ENCODE results near the gene CYP46A1.

The CYP46A1 gene

DNA sequence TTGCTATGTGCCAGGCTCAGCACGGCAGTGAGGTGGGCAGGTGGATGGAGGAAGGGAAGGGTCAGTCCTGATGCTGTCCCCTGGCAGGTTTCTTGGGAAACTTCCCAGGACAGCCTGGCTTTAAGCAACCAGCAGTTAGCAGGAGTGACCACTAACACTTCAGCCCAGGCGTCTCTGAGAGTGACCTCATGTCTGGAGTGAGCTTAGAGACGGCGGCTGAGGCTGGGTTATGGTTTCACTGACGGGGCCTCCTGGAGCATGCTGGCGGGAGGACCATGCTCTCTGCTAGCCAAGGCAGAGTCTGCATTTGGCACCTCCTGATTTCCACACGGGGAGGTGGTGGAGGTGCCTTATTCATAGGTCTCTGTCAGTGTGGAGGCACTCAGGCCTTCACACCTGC is 36.7 kb upstream of the CYP46A1 start:
- H3K36me3 ChIP-seq (ENCODE audit: insufficient read depth, low read length): no peaks in the 10 kb centered on the region
- H3K27ac ChIP-seq (ENCODE audit: low read depth, low read length): no peak overlapping the region
- H3K4me1 ChIP-seq (ENCODE audit: insufficient read depth, low read length): no peaks in the 10 kb centered on the region
- H3K4me3 ChIP-seq (ENCODE audit: low read length): no peak overlapping the region
- H3K27me3 ChIP-seq (ENCODE audit: insufficient read depth, low read length): peaks cover 31% of the 10 kb centered on the region
- no peak overlapping the region for H3K9ac ChIP-seq (ENCODE audit: low read depth, low read length)
- WGBS: 87% methylated on average over 7 of the region's 7 CpGs
- H3K9me3 ChIP-seq (ENCODE audit: insufficient read depth, low read depth, low read length): no peaks in the 10 kb centered on the region

DNA sequence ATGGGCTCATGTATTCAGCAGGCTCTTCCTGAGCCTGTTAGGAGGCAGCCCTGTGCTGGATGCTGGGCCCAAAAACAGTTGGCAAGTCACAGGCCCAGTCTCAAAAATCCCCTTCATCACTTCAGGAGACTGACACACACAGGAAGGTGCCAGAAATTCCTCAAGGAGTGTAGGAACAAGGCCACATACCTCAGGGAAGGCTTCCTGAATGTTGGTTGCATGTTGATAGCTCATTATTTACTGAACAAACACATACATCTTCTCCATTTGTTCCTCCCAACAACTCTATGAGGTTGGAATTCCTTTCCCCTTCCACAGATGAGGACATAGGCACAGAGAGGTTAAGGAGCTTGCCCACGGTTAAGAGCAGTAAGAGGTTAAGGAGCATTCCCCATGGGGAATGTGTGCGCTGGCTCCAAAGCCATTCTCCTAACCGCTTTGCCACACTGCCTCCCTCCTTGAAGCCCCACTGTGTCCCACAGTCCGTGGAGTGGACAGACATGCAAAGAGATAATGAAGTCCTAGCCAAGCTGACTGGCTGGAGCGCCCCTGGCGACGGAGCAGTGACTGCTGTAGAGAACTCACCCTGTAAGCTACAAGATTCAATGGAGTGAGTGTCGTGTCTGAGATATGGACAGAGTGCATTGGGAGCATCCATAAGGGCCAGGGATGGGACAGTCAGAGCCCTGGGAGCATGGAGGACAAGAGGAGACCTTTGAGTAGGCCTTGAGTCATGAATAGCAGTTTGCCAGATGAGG is 35.9 kb upstream of the CYP46A1 start:
- 90% methylated on average over 8 of the region's 8 CpGs for WGBS
- Histone ChIP-seq H3K9me3 (ENCODE audit: insufficient read depth, low read depth, low read length) (no peaks in the 10 kb centered on the region), H3K27ac (ENCODE audit: low read depth, low read length) (no peak overlapping the region), H3K27me3 (ENCODE audit: insufficient read depth, low read length) (peaks cover 31% of the 10 kb centered on the region), H3K4me1 (ENCODE audit: insufficient read depth, low read length) (no peaks in the 10 kb centered on the region), H3K9ac (ENCODE audit: low read depth, low read length) (no peak overlapping the region), H3K4me3 (ENCODE audit: low read length) (no peak overlapping the region), H3K36me3 (ENCODE audit: insufficient read depth, low read length) (no peaks in the 10 kb centered on the region)

DNA sequence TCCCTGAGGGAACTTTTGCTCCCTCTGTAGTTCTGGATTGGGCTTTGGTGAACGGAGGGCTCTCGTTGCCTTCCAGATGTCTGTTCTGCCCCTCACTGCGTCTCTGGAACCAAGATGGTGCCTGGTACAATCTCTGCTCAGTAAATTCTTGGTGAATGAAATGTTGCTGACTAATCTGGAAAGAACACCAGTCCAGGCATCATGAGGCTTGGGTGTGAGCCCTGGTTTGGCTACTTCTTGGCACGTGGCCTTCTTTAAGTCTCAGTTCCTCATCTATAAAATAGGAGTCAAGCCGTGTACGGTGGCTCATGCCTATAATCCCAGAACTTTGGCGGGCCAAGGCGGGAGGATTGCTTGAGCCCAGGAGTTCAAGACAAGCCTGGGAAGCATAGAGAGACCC is 34.9 kb upstream of the CYP46A1 start:
- H3K9ac ChIP-seq (ENCODE audit: low read depth, low read length): no peak overlapping the region
- H3K9me3 ChIP-seq (ENCODE audit: insufficient read depth, low read depth, low read length): no peaks in the 10 kb centered on the region
- peaks cover 21% of the 10 kb centered on the region for H3K27me3 ChIP-seq (ENCODE audit: insufficient read depth, low read length)
- H3K27ac ChIP-seq (ENCODE audit: low read depth, low read length): no peak overlapping the region
- no peaks in the 10 kb centered on the region for H3K36me3 ChIP-seq (ENCODE audit: insufficient read depth, low read length)
- no peaks in the 10 kb centered on the region for H3K4me1 ChIP-seq (ENCODE audit: insufficient read depth, low read length)
- H3K4me3 ChIP-seq (ENCODE audit: low read length): no peak overlapping the region
- 91% methylated on average over 8 of the region's 8 CpGs for WGBS

DNA sequence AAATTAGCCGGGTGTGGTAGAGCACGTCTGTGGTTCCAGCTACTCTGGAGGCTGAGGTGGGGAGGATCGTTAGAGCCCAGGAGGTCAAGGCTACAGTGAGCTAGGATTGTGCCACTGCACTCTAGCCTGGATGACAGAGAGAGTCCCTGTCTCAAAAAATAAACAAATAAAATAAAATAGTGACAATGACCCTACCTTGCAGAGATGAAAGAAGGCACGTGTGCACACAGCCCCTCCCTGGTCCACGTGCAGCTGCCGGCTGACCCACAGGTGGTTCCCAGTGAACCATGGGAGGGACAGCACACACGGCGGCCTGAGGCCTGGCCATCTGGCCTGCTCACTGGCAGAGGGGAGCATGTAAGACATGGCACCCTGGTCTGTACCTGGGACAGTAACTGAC is 34.5 kb upstream of the CYP46A1 start:
- Histone ChIP-seq H3K27ac (ENCODE audit: low read depth, low read length) (no peak overlapping the region), H3K9me3 (ENCODE audit: insufficient read depth, low read depth, low read length) (no peaks in the 10 kb centered on the region), H3K9ac (ENCODE audit: low read depth, low read length) (no peak overlapping the region), H3K4me3 (ENCODE audit: low read length) (no peak overlapping the region), H3K4me1 (ENCODE audit: insufficient read depth, low read length) (no peaks in the 10 kb centered on the region), H3K27me3 (ENCODE audit: insufficient read depth, low read length) (peaks cover 17% of the 10 kb centered on the region), H3K36me3 (ENCODE audit: insufficient read depth, low read length) (no peaks in the 10 kb centered on the region)
- WGBS: 92% methylated on average over 8 of the region's 8 CpGs

DNA sequence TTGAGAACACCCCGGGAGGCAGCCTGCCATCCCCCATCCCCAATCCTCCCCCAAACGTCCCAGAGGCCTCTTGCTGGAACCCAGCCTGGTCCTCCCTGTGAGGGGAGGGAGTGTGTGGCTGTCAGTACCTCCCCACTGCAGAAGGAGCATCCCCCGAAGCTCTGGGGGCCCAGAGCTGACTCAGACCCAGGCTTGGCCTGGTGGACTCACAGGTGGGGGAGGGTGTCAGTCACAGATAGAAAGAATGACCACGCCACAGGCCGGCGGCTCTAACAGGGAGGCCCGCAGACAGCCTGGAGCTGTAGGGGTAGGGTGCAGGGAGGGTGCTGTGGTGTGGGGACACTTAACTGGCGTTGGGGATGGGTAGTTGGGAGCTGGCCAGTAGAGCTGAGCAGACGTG is 33.9 kb upstream of the CYP46A1 start:
- Histone ChIP-seq H3K9ac (ENCODE audit: low read depth, low read length) (no peak overlapping the region), H3K4me3 (ENCODE audit: low read length) (no peak overlapping the region), H3K27me3 (ENCODE audit: insufficient read depth, low read length) (peaks cover 11% of the 10 kb centered on the region), H3K4me1 (ENCODE audit: insufficient read depth, low read length) (no peaks in the 10 kb centered on the region), H3K27ac (ENCODE audit: low read depth, low read length) (no peak overlapping the region), H3K9me3 (ENCODE audit: insufficient read depth, low read depth, low read length) (no peaks in the 10 kb centered on the region), H3K36me3 (ENCODE audit: insufficient read depth, low read length) (no peaks in the 10 kb centered on the region)
- 89% methylated on average over 7 of the region's 9 CpGs for WGBS

DNA sequence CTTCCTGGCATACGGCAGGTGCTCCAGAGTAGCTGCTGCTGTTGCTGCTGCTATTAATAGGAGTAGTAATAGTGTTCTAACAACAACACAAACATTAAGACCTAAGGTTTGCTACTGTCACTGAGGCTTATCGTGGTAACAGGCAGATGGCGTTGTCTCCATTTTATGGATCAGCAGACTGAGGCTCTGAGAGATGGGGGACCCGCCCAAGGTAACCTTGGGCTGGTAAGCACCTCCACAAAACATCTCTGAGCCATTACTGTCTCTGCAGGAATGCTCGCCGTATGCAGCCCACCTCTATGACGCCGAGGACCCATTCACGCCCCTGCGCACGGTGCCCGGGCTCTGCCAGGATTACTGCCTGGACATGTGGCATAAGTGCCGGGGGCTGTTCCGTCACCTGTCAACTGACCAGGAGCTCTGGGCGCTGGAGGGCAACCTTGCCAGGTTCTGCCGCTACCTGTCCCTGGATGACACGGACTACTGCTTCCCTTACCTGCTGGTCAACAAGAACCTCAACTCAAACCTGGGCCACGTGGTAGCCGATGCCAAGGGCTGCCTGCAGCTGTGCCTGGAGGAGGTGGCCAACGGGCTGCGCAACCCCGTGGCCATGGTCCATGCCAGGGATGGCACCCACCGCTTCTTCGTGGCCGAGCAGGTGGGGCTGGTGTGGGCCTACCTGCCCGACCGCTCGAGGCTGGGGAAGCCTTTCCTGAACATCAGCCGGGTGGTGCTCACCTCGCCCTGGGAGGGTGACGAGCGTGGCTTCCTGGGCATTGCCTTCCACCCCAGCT is 31.9 kb upstream of the CYP46A1 start:
- Histone ChIP-seq H3K9ac (ENCODE audit: low read depth, low read length) (no peak overlapping the region), H3K4me1 (ENCODE audit: insufficient read depth, low read length) (no peaks in the 10 kb centered on the region), H3K4me3 (ENCODE audit: low read length) (no peak overlapping the region), H3K27me3 (ENCODE audit: insufficient read depth, low read length) (no peaks in the 10 kb centered on the region), H3K9me3 (ENCODE audit: insufficient read depth, low read depth, low read length) (no peaks in the 10 kb centered on the region), H3K27ac (ENCODE audit: low read depth, low read length) (no peak overlapping the region), H3K36me3 (ENCODE audit: insufficient read depth, low read length) (no peaks in the 10 kb centered on the region)
- WGBS: 94% methylated on average over 32 of the region's 32 CpGs

DNA sequence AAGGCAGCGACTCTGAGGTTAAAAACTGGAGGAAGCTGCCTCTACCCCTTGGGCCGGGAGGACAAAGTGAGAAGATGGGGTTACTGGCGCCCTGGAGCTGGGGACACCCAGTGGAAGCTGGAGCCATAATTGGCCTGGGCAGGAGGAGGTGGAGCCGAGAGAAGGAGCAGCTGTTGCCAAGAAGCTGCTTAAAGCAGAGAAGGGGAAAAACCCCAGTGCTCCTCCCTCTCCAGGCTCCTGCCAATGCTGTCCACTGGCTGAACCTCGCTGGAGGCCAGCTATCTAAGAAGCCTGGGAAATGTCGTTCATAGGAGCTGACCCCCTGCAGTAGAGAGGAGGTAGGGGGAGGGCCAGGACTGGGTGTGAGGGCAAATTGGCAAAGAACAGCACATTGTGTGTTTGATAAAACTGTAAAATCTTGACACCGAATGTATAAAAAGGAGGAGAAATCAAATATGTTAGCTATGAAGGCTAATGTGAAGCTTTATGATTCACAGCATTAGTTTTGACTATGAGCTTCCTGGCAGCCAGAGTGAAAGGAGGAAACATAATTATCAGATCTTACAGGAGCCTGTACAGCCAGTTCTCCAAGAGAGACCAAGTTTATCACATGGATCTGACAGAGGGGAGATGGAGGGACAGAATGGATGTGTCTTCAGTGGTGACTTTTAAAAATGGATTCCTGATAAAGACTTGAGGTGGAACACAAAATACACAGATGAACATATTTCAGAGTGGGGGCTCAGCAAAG is 29.7 kb upstream of the CYP46A1 start:
- no peaks in the 10 kb centered on the region for H3K36me3 ChIP-seq (ENCODE audit: insufficient read depth, low read length)
- no peak overlapping the region for H3K27ac ChIP-seq (ENCODE audit: low read depth, low read length)
- H3K4me1 ChIP-seq (ENCODE audit: insufficient read depth, low read length): no peaks in the 10 kb centered on the region
- no peak overlapping the region for H3K9ac ChIP-seq (ENCODE audit: low read depth, low read length)
- H3K4me3 ChIP-seq (ENCODE audit: low read length): no peak overlapping the region
- no peaks in the 10 kb centered on the region for H3K9me3 ChIP-seq (ENCODE audit: insufficient read depth, low read depth, low read length)
- H3K27me3 ChIP-seq (ENCODE audit: insufficient read depth, low read length): peaks cover 19% of the 10 kb centered on the region
- 71% methylated on average over 7 of the region's 7 CpGs for WGBS

DNA sequence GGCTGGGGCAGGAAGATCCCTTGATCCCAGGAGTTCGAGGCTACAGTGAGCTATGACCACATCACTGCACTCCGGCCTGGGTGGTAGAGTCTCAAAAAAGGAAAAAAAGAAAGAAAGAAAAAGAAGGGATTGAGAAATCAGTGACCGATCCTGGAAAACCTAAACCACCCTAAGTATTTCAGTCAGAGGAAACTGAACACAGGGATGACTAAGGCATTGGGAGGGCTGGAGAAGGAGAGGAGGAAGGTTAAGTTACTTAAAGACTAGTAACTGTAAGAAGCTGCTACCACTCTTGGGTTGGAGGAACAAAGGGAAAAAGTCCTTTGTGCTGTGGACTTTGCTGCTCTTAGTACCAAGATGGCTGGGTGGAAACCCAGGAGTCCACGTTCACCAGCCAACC is 28.6 kb upstream of the CYP46A1 start:
- Histone ChIP-seq H3K9ac (ENCODE audit: low read depth, low read length) (no peak overlapping the region), H3K36me3 (ENCODE audit: insufficient read depth, low read length) (no peaks in the 10 kb centered on the region), H3K4me1 (ENCODE audit: insufficient read depth, low read length) (peaks cover 4% of the 10 kb centered on the region), H3K27ac (ENCODE audit: low read depth, low read length) (no peak overlapping the region), H3K27me3 (ENCODE audit: insufficient read depth, low read length) (peaks cover 28% of the 10 kb centered on the region), H3K4me3 (ENCODE audit: low read length) (no peak overlapping the region), H3K9me3 (ENCODE audit: insufficient read depth, low read depth, low read length) (no peaks in the 10 kb centered on the region)
- WGBS: 92% methylated on average over 4 of the region's 4 CpGs

DNA sequence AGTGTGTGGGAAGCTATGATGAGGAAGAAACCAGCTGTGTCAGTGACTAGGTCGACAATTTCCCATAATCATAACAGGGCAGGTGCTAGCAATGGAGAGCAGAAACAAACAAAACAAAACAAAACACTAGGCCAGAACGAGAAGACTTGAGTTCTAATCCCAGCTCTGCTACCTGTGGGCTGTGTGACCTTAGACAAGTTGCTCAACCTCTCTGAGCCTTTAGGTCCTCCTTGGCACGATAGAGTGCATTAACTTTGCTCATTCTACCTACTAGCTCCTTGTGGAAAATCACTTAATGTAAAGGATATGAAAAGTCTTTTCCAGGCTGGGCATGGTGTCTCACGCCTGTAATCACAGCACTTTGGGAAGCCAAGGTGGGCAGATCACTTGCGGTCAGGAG is 27.9 kb upstream of the CYP46A1 start:
- no peak overlapping the region for H3K27ac ChIP-seq (ENCODE audit: low read depth, low read length)
- no peaks in the 10 kb centered on the region for H3K9me3 ChIP-seq (ENCODE audit: insufficient read depth, low read depth, low read length)
- peaks cover 34% of the 10 kb centered on the region for H3K27me3 ChIP-seq (ENCODE audit: insufficient read depth, low read length)
- WGBS: 94% methylated on average over 5 of the region's 5 CpGs
- H3K36me3 ChIP-seq (ENCODE audit: insufficient read depth, low read length): no peaks in the 10 kb centered on the region
- no peak overlapping the region for H3K4me3 ChIP-seq (ENCODE audit: low read length)
- H3K9ac ChIP-seq (ENCODE audit: low read depth, low read length): no peak overlapping the region
- H3K4me1 ChIP-seq (ENCODE audit: insufficient read depth, low read length): peaks cover 11% of the 10 kb centered on the region

DNA sequence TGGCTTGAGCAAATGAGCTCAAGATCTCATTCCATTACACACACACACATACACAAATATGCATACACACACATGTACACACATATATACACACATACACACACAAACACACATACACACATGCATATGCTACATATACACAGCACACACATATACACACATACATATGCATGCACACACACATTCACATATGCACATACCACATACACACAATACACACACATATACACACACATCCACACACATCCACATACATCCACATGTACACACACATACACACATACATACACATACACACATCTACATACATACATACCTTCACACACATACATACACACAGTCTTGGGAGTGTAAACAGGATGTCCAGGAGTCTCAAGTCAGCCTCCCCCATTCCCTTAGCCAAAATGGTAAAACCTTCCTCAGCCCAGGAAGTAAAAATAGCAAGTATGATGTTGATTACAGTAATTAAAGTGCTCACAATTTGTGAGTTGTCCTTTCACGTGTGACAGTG is 26.4 kb upstream of the CYP46A1 start:
- H3K9ac ChIP-seq (ENCODE audit: low read depth, low read length): no peak overlapping the region
- WGBS: 80% methylated on average over 1 of the region's 1 CpG

More for the DNA sequence above, 26.4 kb upstream of the CYP46A1 start:
- Histone ChIP-seq H3K4me1 (ENCODE audit: insufficient read depth, low read length) (peaks cover 11% of the 10 kb centered on the region), H3K9me3 (ENCODE audit: insufficient read depth, low read depth, low read length) (no peaks in the 10 kb centered on the region), H3K27ac (ENCODE audit: low read depth, low read length) (no peak overlapping the region), H3K27me3 (ENCODE audit: insufficient read depth, low read length) (peaks cover 34% of the 10 kb centered on the region), H3K4me3 (ENCODE audit: low read length) (no peak overlapping the region), H3K36me3 (ENCODE audit: insufficient read depth, low read length) (no peaks in the 10 kb centered on the region)
